NCI-H446 (cell line): ENCODE measurements around the gene MAD1L1.

Experiments used
- DNase-seq, 2 experiments: peaks; one replicate each; lab custom pipeline; 2025; lab: John Stamatoyannopoulos, UW

Gene MAD1L1

DNA sequence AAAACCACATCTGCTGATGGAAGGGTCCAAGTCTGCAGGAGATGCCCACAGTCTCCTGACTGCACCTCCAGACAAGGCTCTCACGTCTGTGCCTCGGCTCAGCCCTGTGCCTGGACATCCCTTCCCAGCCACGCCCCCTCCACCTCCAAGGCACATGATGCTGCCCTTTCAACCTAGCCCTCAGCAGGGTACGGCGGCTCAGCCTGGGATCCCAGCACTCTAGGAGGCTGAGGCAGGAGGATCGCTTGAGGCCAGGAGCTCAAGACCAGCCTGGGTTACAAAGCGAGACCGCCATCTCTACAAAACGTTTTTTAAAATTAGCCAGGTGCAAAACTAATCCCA, 14.3 kb downstream of the MAD1L1 start:
- no peak for DNase-seq

DNA sequence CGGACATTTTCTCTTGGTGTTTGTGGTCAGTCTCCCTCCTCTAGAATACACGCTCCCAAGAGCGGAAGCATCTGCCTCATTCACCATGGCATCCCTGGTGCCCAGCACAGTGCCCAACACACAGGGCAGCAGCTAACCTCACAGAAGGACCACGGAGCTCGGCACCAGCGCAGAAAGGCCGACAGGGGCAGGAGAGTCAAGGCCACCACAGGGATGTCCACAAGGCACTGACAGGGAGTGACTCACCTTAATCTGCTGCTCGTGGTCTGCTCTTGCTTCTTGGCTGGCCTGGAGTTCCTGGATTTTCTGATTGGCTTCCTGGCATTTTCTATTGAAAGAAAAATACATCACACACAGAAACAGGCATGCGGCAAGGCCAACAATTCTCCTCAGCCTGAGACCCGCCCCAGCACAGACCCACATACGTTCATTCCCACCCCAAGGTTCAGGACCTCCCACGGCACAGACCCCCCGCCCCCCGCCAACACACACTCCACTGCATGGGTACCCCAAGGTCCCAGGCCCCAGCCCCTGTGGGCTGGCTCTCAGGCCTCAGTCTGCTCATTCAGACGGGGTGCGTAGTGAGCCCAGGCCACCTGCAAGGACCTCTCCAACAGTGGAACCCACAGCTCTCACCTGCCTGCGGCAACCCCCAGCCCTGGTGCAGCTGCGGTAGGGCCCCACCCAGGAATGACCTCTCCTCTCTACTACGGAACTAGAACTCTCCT, 14.9 kb downstream of the MAD1L1 start:
- no peak for DNase-seq

DNA sequence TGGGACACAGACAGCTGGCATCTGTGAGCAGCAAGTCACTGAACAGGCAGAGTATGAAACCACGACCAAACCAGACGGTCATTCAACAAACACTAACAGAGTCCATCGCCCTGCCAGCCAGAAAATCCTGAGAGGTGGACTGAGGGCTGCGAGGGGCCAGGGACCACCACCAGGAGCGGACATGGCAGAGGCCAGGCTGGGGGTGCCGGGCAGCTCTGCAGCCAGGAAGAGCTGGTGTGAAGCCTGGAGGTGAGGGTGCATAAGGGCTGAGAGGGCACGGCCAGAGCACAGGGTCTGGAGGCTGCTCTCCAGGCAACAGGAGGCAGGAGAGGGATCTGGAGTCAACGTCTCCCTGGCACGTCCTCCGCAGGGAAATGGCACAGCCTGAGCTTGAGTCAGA, 15.5 kb downstream of the MAD1L1 start:
- DNase-seq, result no peak

DNA sequence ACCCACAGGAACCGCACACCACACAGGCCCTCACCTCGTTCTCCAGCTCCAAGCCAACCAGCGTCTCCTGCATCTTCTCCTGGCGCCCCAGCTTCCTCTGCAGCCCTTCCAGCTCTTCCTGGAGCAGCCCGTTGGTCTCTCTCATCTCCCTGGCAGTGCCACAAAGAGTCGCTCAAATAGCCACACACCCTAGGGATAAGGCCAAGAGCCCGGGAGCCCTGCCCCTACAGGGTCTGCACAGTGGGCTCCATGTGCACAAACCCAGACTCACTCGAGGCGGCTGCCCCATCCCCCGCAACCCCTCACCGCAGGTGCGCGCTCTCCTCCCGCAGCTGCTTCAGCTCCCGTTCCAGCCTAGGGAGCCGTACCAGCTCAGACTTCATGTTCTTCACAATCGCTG, 16.9 kb downstream of the MAD1L1 start:
- DNase-seq, result no peak

DNA sequence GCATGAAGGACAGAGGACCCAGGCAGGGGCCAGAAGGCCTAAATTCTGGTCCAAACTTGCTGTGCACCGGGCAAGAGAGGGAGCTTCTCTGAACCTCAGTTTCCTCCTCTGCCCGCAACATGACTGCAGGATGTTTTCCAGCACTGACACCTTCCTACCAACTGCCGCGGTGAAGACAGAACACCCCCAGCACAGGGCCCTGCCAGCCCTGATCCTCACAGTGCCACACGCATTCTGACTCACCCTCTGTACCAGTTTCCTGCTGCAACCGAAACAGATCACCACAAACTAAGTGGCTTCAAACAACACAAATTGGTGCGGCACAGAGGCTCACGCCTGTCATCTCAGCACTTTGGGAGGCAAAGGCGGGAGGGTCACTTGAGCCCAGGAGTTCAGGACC, 18.1 kb downstream of the MAD1L1 start:
- no peak for DNase-seq

DNA sequence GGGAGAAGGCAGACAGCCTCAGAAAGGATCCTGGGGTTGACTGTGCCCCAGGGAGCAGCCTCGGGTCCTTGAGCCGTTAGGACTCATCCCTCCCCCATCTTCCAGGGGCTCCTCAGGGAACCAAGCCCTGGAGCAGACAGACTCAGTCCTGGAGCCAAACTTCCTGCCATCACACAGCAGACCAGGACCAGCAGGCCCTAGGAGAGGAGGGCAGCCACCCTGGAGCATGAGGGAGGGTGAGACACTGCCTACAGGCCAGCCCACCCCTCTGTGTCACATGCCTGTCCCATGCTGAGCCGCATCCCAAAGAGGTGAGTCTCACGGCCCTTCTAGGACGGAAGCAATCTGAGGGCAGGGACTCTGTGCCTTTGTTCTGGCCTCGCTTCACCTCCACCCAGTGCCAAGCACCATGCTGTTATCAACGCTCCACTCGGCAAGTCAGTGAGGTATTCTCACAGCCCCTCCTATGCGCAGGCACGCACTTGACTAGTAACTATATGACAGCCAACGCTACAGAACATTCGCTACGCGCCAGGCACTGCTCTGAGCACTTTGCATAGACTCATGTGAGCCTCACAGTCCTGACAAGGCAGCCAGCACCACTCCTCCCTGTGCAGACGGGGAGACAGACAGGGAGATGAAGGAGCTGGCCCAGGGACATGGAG, 19.1 kb downstream of the MAD1L1 start:
- DNase-seq, result no peak

DNA sequence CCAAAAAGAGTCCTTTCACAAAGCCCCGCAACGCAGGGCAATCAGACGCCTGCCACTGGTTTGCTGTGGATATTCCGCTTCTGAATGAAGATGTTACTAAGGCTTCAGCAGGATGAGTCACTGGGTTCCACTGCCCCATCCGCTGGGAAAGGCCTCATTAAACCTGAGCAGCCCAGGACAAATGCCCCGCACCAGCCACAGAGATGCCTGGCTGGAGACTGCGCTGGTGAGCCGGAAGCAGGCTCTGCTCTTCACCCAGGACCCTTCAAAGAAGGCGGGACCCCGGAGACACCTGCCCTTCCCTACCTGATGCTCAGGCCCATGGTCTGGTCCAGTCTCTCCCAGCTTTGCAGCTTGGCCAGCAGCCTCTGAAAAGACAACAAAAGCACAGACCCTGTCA, 19.8 kb downstream of the MAD1L1 start:
- DNase-seq, result no peak

DNA sequence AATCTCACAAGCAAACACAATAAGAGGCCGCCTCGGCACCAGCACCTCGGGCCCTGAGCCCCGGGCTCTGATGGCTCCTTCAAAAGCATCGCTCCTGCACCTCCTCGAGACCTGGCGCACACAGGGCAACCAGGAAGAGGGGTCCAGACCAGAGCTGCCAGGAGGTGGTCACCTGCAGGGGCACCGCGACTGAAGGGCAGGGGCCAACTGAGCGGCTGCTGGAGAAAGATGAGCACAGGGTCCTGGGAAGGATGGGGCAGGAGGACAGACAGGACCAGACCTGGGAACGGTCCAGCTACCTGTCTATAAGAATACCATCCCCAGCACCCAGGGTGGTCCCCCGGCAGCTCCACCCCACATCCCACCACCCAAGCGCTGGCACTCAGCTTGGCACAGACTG, 20.8 kb downstream of the MAD1L1 start:
- no peak for DNase-seq

DNA sequence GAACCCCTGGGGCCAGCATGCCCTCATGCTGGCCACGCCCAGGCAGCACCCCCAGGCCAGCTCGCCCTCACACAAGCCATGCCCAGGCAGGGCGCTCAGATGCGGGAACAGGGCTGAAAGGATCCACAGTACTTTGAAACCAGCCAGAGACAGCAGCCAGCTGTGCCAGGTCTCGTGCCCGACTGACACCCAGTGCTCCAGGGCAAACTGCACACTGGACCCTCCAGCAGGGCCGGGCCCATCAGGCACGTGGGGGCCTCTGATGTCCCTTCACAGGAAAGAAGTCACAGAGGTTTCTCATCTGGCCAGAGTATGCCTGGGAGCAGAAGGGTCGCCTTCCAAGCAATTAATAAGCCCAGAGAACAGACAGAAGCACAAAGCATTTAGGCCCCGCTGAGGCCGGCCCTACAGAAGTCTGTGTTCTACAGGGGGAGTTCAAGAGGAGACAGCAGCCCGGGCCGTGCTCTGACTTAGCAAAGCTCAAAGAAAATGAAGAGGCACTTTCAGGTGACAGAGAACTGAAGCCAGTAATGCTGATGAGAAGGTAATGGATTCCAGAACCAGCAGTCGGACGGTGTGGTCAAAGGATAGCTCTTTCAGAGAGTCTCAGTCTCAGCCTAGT, 21.4 kb downstream of the MAD1L1 start:
- DNase-seq, result no peak

DNA sequence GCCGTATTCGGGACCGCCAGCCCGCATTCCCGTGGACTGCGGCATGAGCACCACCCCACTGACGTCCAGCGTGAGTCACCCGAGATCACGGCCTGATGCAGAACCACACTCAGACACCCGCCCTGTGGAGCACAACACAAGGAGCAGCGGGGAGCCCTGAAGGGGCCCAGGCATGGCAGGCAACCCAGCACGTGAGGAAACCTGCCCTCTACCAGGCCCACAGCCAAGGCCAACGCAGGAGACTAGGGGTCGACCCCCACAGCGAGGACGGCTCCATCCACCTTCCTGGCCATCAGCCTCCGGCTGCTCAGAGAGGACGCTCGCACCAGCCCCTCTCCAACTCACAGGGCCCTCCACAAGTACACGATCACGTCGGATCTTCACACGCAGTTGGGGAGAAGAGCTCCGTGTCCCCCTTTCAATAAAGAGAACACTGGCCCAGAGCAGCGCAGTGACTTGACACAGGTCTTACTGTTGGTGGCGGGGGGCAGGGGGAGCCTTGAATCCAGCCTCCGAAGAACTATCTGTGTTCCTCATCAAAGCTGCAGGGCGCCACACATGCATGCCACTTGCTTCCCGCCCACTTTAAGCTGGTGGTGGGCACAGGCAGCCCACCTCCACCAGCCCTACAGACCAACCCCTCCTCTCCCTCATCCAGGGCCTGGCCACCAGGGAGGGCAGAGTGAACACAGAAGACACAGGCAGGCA, 22.0 kb downstream of the MAD1L1 start:
- DNase-seq, result no peak

DNA sequence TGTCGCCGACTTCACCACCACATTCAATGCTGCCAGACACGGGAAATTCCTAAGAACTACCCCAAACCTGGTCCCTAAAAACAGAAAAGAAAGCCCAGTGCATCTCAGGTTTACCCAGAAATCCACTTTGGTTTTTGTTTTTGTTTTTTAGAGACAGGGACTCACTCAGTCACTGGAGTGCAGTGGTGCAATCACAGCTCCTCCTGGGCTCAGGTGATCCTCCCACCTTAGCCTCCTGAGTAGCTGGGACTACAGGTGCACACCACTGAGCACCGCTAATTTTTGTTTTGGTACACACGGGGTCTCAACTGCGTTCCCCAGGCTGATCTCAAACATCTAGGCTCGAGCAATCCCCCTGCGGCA, 22.8 kb downstream of the MAD1L1 start:
- no peak for DNase-seq

DNA sequence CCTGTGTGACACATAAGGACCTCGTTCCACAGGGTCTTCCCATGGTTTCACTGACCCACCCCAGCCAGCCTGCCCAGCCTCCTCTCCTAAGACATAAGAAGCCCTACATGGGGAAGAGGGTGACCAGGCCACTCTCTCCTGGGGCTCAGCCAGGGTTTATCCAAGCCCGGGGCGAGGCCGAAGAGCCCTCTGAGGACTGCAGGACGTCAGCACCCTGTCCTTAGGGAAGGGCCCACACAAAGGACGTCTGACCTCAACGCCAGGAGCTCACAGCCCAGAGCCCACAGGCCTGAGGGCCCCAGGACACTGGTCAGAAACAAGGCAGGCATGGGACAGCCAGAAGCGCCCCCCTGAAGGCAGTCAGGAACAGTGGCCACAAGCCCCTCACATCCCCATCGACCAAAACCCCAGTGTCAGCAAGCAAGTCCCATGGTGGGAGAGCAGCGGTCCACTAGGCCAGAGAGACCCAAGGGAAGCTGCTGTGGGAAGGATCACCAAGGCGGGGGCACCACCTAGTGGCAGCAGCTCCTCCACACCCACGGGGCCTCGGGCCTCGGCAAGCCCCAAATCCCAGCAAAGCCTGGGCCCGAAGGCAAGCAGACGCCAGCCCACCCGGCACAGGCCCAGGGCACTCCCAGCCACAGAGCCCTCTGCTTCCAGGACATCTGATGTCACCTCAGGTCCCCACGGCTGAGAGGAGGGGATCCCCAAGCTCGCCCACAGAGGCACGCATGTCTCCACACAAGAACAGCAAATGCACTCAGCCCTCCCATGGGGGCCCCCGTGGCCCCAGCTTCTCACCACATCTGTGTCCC, 23.4 kb downstream of the MAD1L1 start:
- DNase-seq, result peak in 1 of 2 experiments; percentile 58

DNA sequence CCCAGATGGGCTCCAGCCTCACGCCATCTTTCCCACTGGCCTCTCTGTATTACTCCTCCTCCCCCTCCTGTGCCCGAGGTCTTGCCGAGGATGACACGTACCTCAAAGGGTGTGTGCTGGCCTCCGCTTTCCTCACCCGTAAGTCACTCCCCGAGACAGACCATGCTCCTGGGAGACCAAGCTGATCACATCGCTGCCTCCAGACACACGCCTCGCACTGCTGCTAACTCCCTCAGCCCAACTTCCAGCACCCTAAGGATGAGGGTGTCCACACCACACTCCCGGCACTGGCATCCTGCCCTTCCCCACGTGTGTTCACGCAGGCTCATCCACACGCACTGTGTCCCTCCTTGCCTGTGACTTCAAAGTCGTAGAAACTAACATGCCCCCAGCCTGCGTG, 24.0 kb downstream of the MAD1L1 start:
- no peak for DNase-seq

DNA sequence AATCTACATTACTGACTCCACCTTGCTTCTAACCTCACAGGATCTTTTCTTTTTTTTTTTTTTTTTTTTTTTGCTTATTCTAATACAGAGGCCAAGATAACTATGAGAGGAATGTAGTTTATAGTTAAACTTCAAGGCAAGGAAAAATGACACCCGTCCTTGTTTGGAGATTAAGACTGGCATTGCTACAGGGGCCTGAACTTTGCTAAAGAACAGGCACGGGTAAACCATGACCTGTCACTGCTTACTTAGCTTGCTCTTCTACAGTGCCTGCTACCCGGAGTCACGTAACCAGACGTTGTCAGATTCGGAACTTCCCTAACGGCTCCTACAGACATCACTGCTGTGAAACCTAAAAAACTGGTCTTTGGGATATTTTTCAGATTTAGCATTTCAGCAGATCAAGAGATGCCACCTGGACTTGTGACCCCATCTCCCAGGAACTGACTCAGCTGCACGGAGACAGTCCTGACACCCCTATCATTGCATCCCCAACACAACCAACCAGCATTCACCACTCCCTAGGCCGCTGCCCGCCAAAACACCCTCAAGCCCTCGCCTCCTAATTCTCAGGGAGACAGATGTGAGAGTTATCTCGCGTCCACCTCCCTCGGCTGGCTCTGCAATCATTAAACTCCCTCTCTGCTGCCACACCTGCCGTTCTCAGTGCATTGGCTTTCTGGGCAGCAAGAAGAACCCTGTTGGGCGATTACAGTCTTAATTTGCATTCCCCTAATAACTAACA, 27.5 kb downstream of the MAD1L1 start:
- no peak for DNase-seq

DNA sequence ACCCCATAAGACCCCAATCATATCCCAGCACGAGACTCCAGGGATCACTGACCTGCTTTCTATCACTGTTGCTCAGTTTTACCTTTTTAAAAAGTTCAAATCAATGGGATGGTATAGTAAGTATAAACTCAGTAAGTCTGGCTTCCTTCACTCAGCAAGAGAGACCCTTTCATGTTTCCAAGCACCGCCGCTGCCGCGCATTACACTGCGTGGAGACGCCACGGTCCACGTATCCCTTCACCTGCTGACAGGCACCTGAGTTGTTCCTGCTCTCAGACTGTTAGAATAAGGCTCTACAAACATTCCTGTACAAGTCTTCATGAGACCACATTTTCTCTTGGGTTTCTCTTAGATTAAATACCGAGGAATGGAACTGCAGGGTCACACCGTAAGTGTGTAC, 28.3 kb downstream of the MAD1L1 start:
- DNase-seq, result no peak

DNA sequence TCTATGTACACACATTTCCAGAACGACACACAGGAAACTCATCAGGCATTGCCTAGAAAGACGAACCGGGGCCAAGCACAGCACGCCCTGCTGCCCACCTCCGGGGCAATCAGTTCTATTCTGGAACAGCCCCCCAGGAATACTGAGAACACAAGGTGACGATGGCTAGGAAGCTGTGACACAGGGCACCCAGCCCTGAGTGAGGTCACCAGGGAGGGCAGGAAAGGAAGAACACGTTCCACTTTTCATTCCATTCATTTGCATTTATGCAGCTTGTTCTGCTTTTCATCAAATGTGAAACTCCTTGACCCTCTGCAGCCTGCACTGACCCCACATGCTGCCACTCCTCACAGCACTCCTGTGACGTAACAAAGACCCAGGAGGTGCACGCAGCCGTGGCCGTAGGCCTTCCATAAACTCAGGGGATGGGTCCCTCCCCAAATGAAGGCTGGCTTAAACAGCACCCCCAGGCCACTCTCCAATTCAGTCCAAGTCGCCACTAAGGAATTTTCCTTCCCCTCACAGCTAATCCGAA, 28.9 kb downstream of the MAD1L1 start:
- DNase-seq, result no peak

DNA sequence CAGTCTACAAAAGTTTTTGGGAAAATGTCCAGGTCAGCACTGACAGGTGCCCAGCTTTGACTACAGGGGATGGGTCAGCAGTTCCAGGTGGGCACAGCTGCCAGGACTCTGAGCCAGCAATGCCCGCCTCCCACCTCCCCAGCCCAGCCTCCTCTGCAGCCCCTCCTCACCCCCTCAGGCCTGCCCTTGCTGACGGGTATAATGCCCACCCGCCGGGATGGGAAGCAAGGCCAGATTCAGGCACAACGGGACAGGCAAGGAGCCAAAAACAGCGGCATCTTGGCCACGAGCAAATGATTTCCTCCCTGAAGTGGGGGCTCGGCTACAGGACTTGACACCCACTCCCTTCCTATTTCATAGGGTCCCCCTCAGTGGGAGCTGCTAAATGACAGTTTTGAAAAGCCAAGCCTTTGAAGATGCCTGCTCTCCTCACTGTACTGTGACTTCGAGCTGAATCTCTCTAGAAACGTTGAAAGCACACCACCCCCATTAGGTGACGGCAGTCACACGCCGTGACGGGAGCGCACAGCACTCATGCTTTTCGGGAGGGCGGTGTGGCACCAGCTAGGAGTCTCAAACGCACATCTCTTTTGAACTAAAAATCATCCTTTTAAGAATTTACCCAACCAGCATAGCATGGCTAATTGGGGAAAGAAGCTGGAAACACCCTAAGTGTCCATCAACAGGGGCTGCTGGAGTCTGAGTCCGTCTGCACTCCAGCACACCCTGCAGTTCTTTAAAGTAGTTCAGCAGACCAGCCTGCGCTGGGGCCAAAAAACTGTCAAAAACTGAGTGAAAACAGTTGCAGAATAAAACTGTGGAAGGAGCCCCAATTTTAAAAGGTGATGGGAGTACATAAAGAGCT, 29.6 kb downstream of the MAD1L1 start:
- DNase-seq, result no peak

DNA sequence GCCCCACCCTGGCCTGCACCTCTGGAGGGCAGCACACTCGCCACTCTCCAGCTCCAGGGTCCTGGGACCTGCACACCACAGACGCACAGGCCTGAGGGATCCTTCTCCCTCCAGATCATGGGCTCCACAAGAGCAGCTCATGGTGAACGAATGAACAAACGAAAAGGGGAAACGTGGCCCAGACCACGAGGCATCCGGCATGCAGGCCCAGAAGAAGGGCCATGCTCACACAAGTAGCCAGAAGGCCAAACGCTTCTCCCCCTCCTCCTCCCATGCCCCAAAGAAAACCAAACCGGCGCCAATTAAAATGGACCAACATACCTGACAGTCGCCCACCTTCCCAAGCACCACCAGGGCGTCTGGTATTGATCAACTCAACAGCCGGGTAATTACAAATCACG, 30.4 kb downstream of the MAD1L1 start:
- DNase-seq, result no peak

DNA sequence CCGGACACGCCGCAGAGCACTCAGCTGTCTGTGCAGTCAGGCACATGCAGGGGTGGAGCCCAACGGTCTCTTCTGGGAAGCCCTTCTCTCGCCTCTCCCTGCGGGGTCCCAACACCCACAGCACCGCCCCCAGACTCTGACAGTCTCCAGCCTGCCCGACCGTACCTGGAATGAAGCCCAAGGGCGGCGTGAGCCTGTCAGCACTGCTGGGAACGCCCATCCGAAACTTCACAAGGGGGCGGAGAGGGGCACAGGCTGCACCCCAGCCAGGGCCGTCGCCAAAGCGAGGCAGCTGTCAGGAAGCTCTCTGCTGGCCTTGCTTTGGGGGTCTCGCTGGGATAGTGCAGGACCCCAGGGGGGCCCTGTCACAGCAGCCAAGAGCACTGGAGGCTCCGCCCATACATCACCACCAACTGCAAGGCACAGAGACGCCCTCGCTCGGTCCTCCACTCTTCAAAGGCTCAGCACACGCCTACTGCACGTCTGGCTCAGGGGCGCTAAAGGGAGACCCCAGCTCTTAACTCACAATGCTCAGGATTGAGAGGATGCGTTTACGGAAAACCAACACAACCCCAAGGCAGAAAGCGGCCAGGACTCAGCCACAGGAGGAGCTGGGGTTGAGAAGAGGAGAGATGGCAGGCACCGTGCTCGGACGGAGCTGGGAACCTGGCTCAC, 30.9 kb downstream of the MAD1L1 start:
- DNase-seq, result no peak

DNA sequence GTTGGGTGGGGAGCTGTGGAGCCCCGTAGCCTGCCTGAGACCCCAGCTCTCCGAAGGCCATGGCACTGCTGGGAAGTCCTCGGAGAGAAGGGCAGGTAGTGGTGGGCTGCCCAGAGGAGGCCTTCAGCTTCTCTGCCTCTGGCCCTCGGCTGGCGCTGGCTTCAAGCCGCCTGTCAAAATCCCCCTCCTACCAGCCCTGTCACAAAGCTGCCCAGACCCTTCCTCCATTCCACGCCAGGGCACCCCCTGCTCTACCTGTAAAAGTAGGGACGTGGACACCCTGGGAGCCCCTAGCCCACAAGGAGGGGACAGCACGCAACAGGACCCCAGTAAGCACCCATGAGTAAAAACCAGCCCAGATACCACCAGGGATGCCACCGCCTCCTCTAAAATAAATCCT, 31.6 kb downstream of the MAD1L1 start:
- no peak for DNase-seq
